Measurements from ENCODE around the gene KRT20. TPM values are rescaled to one million over a fixed set of nuclear protein-coding genes. Genes with fewer than 3 reads are reported as not detected.

Gene KRT20
- total RNA-seq, 2 donors from 2014 or later: not detected

GRCh38 chr17:40833882-40834281, 51.2 kb downstream of the KRT20 start:
- intact Hi-C loops (cut with DNase I): no loop called here
- Histone ChIP-seq H3K27me3 (replicated peaks; ENCODE audit: insufficient read depth) (no peaks in the 10 kb centered on the region), H3K4me1 (replicated peaks) (no peaks in the 10 kb centered on the region), H3K4me3 (no peak overlapping the region), H3K9me3 (no peaks in the 10 kb centered on the region), H3K27ac (no peak overlapping the region), H3K36me3 (no peaks in the 10 kb centered on the region)
- TF ChIP-seq, protein P1, sequence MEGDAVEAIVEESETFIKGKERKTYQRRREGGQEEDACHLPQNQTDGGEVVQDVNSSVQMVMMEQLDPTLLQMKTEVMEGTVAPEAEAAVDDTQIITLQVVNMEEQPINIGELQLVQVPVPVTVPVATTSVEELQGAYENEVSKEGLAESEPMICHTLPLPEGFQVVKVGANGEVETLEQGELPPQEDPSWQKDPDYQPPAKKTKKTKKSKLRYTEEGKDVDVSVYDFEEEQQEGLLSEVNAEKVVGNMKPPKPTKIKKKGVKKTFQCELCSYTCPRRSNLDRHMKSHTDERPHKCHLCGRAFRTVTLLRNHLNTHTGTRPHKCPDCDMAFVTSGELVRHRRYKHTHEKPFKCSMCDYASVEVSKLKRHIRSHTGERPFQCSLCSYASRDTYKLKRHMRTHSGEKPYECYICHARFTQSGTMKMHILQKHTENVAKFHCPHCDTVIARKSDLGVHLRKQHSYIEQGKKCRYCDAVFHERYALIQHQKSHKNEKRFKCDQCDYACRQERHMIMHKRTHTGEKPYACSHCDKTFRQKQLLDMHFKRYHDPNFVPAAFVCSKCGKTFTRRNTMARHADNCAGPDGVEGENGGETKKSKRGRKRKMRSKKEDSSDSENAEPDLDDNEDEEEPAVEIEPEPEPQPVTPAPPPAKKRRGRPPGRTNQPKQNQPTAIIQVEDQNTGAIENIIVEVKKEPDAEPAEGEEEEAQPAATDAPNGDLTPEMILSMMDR (IDR thresholded peaks at IDR 0.05): no peak
- TF ChIP-seq POLR2A (IDR thresholded peaks at IDR 0.05): no peak
- TF ChIP-seq POLR2AphosphoS5 (IDR thresholded peaks at IDR 0.05): no peak
- DNase-seq (ENCODE audit: low spot score): no peak

DNA sequence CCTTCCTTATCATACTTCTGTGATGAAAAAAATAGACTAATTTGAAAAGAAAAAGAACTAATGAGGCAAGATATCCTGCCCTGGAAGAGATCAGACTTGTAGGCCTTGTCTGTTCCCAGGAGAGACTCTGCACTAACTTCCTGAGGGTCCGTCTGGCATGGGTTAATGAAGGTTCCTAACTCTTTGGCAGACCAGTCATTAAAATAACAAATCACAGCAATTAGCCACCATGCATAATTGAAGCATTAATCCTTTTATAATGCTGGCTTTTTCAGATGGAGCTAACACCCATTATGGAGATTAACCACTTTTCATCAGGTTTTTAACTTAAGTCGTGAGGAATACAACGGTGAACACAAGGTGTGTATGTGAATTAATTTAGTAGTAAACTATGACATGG, 52.2 kb downstream of the KRT20 start:
- DNase-seq (ENCODE audit: low spot score): no peak
- Histone ChIP-seq H3K4me1 (replicated peaks) (no peaks in the 10 kb centered on the region), H3K27me3 (replicated peaks; ENCODE audit: insufficient read depth) (no peaks in the 10 kb centered on the region), H3K27ac (no peak overlapping the region), H3K36me3 (no peaks in the 10 kb centered on the region), H3K4me3 (no peak overlapping the region), H3K9me3 (no peaks in the 10 kb centered on the region)
- TF ChIP-seq POLR2A (IDR thresholded peaks at IDR 0.05): no peak
- TF ChIP-seq POLR2AphosphoS5 (IDR thresholded peaks at IDR 0.05): no peak
- TF ChIP-seq, protein P1 (IDR thresholded peaks at IDR 0.05): no peak
- 81% methylated on average over 3 of the region's 3 CpGs for WGBS
- intact Hi-C loops (cut with DNase I): no loop called here

DNA sequence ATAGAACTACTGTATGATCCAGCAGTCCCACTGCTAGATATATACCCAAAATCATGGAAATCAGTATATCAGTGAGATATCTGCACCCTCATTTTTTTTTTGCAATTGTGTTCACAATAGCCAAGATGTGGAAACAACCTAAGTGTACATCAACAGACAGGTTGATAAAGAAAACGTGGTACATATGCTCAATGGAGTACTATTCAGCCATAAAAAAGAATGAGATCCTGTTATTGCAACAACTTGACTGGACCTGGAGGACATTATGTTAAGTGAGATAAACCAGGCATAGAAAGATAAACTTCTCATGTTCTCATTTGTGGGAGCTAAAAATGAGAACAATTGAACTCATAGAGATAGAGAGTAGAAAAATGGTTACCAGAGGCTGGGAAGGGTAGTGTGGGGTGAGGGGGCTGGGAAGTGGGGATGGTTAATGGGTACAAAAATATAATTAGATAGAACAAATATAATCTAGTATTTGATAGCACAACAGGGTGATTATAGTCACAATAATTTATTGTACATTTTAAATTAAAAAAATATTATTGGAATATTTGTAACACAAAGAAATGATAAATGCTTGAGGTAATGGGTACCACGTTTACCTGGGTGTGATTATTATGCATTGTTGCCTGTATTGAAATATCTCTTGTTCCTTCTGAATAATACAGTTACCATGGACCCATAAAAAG, 54.8 kb downstream of the KRT20 start:
- no peak for DNase-seq (ENCODE audit: low spot score)
- intact Hi-C loops (cut with DNase I): no loop called here
- Histone ChIP-seq H3K36me3 (no peaks in the 10 kb centered on the region), H3K9me3 (no peaks in the 10 kb centered on the region), H3K27me3 (replicated peaks; ENCODE audit: insufficient read depth) (no peaks in the 10 kb centered on the region), H3K4me1 (replicated peaks) (no peaks in the 10 kb centered on the region), H3K4me3 (no peak overlapping the region), H3K27ac (peak overlapping the region in 1 of 2 donors; percentile 74)
- WGBS: 93% methylated on average over 2 of the region's 2 CpGs
- TF ChIP-seq POLR2AphosphoS5 (IDR thresholded peaks at IDR 0.05) (no peak), POLR2A (IDR thresholded peaks at IDR 0.05) (no peak)
- TF ChIP-seq, protein P1 (IDR thresholded peaks at IDR 0.05): no peak

DNA sequence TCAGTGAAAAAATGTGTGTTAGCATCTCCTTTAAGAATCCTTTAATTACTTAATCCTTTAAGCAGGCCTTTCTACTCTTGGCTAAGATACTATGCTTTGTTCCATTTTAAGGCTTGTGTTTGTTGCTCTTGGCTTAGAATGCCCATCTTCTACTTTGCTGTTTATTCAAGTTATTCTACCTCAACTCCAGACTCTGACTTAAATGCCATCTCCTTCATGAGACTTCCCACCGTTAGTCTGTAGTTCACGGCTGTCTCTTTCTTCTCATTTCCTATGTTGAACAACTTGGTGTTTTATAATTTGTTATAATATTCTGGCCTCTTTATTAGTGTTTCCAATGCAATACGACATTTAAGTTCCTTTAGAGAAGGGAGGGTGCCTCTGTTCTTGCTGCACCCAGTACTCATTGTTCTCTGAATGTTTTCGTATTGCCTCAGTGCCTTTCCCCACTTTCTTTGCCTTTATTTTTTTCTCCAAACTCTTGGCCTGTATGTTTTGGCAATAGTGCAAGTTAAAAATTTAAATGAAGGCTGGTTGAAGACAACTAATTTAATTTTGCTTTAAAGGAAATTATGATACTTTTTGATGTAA, 56.5 kb downstream of the KRT20 start:
- TF ChIP-seq, protein P1 (IDR thresholded peaks at IDR 0.05): no peak
- TF ChIP-seq POLR2A (IDR thresholded peaks at IDR 0.05): no peak
- peak; percentile 71 for TF ChIP-seq POLR2AphosphoS5 (IDR thresholded peaks at IDR 0.05)
- Histone ChIP-seq H3K4me1 (replicated peaks) (no peaks in the 10 kb centered on the region), H3K4me3 (no peak overlapping the region), H3K36me3 (no peaks in the 10 kb centered on the region), H3K27ac (peak overlapping the region; percentile 61 to 74), H3K27me3 (replicated peaks; ENCODE audit: insufficient read depth) (no peaks in the 10 kb centered on the region), H3K9me3 (no peaks in the 10 kb centered on the region)
- intact Hi-C loops (cut with DNase I): no loop called here
- 37% methylated on average over 4 of the region's 4 CpGs for WGBS
- no peak for DNase-seq (ENCODE audit: low spot score)

All from prostate gland (tissue), 2 donors.